22Rv1 (cell line): ENCODE data around the gene SARNP.

Experiments
- H3K27ac ChIP-seq: fragments of 450-650 bp; 2 replicates; pipeline ENCODE4 v1.5.1; 2017
- ZFX ChIP-seq: fragments of 450-650 bp; IDR thresholded peaks from 2 replicates; pipeline ENCODE4 v1.6.1; 2017; ENCODE audit warnings: antibody characterized with exemption, borderline replicate concordance
- TF ChIP-seq, protein P1 (sequence below): fragments of 450-650 bp; IDR thresholded peaks from 2 replicates; pipeline ENCODE4 v1.5.1; 2017; ENCODE audit warnings: mild to moderate bottlenecking

SARNP gene

DNA sequence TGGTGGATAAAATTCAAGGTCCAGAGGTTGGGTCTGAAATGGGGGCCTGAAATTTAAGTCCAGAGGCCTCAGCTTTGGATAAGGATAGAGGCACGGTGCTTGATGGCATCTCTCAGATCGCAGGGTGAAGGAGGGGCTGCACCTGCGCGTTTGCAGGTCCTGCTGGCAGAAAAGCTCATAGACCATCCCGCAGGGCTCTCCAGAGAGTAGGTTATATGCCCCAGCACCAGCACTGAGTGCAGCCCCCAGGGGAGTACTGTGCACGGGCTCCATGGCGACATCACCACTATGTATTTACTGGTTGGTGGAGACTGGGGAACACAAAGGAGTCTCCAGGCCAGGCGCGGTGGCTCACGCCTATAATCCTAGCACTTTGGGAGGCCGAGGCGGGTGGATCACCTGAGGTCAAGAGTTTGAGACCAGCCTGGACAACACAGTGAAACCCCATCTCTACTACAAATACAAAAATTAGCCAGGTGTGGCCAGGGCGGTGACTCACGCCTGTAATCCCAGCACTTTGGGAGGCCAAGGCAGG is 84.4 kb downstream of the SARNP start:
- TF ChIP-seq, protein P1, sequence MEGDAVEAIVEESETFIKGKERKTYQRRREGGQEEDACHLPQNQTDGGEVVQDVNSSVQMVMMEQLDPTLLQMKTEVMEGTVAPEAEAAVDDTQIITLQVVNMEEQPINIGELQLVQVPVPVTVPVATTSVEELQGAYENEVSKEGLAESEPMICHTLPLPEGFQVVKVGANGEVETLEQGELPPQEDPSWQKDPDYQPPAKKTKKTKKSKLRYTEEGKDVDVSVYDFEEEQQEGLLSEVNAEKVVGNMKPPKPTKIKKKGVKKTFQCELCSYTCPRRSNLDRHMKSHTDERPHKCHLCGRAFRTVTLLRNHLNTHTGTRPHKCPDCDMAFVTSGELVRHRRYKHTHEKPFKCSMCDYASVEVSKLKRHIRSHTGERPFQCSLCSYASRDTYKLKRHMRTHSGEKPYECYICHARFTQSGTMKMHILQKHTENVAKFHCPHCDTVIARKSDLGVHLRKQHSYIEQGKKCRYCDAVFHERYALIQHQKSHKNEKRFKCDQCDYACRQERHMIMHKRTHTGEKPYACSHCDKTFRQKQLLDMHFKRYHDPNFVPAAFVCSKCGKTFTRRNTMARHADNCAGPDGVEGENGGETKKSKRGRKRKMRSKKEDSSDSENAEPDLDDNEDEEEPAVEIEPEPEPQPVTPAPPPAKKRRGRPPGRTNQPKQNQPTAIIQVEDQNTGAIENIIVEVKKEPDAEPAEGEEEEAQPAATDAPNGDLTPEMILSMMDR = no peak
- TF ChIP-seq ZFX = no peak
- H3K27ac ChIP-seq = no peak overlapping the region

GRCh38 chr12:55732288-55732687 is 85.2 kb downstream of the SARNP start:
- H3K27ac ChIP-seq = no peak overlapping the region
- TF ChIP-seq, protein P1 = no peak
- no peak for TF ChIP-seq ZFX

DNA sequence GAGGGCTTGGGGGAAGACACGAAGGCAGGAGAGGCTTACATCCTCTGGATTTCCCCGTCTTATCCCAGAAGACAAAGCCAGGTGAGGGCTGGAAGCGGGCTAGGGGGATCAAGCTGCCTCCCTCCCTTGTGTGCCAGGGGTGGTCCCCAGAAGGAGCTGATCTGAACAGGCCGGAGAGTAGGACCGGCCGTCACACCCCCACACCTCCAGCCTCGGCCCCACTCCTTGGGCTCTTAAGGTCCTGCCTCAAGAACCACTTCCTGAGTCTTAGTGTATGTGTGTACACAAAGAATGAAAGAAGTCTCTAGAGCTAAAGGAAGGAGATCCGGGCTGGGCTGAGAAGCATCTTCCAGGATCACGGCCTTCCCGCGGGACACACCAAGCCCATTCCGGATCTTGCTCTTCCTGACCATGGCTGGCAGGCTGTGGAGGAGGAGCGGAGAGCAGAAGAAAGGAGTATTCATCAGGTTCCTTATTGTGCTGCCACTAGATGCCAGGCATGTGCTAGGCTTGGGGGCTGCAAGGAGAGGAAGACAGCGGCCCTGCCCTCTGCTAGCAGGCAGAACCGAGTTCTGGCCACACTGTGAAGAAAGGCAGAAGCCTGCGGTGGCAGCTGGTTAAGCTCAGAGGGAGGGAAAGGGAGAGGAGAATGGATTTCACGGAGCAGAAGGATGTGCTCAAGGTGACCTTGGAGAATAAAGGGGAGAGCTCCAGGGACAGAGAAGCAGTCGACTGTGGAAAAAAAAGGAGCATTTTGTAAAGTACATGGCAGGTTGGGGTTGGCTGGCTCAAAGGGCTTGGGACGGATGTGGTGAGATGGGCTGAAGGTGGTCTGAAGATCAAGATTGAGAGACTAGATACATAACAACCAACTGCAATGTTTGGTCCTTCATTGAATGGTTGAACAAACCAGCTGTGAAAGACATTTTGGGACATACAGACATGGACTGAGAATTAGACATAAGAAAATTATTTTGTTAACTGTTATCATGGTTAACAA is 87.4 kb downstream of the SARNP start:
- TF ChIP-seq, protein P1 = no peak
- TF ChIP-seq ZFX = no peak
- H3K27ac ChIP-seq = peak overlapping the region; percentile 99

DNA sequence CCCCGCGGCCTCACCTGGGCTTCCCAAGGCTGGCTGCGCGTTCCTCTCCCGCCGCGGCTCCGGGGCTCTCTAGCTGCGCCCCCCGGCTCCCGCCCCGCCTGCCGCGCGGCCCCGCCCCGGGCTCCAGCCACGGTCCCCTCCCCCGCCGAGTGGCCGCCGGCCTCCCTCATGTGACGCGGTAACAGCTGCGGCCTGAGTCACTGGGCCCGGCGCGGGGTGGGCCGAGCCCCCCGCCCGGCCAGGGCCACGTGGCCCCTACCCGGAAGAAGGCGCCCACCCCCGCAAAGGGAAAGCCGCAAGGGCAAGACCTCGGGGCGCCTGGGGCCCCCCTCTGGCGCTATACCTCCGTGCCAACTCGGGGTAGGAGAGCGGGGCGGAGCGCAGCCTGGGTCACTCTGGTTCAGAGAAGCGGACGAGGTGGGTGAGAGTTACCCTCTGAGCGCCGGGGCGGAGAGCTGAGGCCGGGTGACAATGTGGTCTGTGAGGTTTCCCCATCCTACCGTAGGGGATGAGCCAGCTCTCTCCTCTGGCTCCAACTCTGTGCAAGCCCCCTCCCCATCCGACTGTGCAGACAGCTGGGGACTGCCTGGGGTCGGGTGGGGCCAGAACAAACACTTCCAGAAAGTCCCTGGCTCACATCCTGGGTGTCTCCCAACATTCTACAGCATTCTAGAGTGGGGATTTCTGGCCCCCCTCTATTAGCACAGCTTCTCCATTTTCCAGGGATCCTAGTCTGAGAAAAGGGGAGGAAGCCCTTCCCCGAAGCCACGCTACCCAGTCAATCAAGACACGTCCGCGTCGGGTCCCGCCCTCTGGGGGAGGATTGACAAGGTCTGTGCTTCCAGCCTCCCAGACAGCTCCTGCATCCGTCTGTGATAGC is 88.3 kb downstream of the SARNP start, which contains the start of gene CD63:
Gene CD63, minus strand, starts transcription at position 71 of the 880 bp plus-strand sequence. CDS start 668 bp downstream, outside the sequence.
- TF ChIP-seq, protein P1 = no peak
- TF ChIP-seq ZFX = no peak
- peak within 1 kb of the TSS; percentile 99 for H3K27ac ChIP-seq

GRCh38 chr12:55728186-55728938 is 89.2 kb downstream of the SARNP start:
- H3K27ac ChIP-seq = peak overlapping the region; percentile 99
- TF ChIP-seq, protein P1 = no peak
- TF ChIP-seq ZFX = no peak

DNA sequence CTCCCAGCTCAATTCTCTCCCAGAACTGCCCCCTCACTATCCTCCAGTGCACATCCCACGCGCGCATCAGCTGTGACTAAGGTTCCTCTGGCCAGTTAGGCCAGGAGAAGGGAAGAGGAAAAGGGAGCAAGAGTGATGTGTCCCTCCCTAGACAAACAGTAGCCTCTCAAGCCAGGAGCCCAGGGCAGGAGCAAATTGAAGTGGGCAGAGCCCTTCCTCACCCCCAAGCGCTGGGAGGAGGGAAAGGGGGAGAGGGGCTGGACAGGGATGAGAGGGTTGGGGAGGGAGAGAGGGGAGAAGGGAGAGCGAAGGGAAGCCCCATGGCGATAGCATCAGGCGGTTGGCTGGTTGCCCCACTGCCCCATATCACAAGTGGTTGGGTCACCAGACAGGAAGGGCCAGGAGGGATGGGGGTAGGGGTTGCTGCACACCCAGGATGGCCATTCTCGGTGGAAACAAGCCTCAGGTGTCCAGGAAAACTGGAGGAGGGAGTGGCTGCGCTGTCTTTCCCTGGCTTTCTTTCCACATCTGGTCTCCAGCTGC is 89.8 kb downstream of the SARNP start:
- TF ChIP-seq ZFX = no peak
- TF ChIP-seq, protein P1 = no peak
- H3K27ac ChIP-seq = peak overlapping the region; percentile 99
